ENCODE data around the gene HEPN1. TPM values are rescaled to one million over a fixed set of nuclear protein-coding genes. Genes with fewer than 3 reads are reported as not detected.

The HEPN1 gene
- total RNA-seq, 2 experiments from 2014 or later = not detected

- Mint-ChIP-seq H3K27me3 (ENCODE audit: low read depth) (no peaks in the 10 kb centered on the region), H3K36me3 (ENCODE audit: low read depth) (no peaks in the 10 kb centered on the region), H3K4me3 (no peak overlapping the region), H3K9me3 (no peaks in the 10 kb centered on the region), H3K27ac (no peak overlapping the region), H3K4me1 (ENCODE audit: low read depth) (peaks cover 22% of the 10 kb centered on the region)
- CTCF ChIA-PET = interaction anchor here (0.6 to 2.0 kb wide), 7 partner anchors 11 to 223 kb away, joined by 3 to 8 read pairs (median 4); no protein-coding TSS in a partner anchor
- no peak for DNase-seq
- intact Hi-C loops (cut with micrococcal nuclease) = loop anchor here (1.0 to 2.0 kb wide), 3 partner anchors 34 to 119 kb away; partner anchors contain the start of genes CCDC15 and MSANTD2
These were observed 848 bp downstream of the HEPN1 start for GRCh38 chr11:124919898-124920297.

- CTCF ChIA-PET = interaction anchor here (0.6 to 2.0 kb wide), 7 partner anchors 12 to 222 kb away, joined by 3 to 8 read pairs (median 4); no protein-coding TSS in a partner anchor
- Mint-ChIP-seq H3K4me3 (no peak overlapping the region), H3K27ac (no peak overlapping the region), H3K4me1 (ENCODE audit: low read depth) (peaks cover 22% of the 10 kb centered on the region), H3K9me3 (no peaks in the 10 kb centered on the region), H3K36me3 (ENCODE audit: low read depth) (no peaks in the 10 kb centered on the region), H3K27me3 (ENCODE audit: low read depth) (no peaks in the 10 kb centered on the region)
- intact Hi-C loops (cut with micrococcal nuclease) = loop anchor here (1.0 to 2.0 kb wide), 3 partner anchors 34 to 120 kb away; partner anchors contain the start of genes CCDC15 and MSANTD2
- no peak for DNase-seq
These were observed 1.3 kb downstream of the HEPN1 start for GRCh38 chr11:124920356-124920755.

GRCh38 chr11:124920870-124921609 lies 2.0 kb downstream of the HEPN1 start:
- peak overlapping the region; percentile 55 for H3K4me3 Mint-ChIP-seq
- H3K9me3 Mint-ChIP-seq = no peaks in the 10 kb centered on the region
- CTCF ChIA-PET = interaction anchor here (0.9 to 2.0 kb wide), 4 partner anchors 13 to 221 kb away, joined by 4 to 8 read pairs (median 4); no protein-coding TSS in a partner anchor
- no peak overlapping the region for H3K27ac Mint-ChIP-seq
- DNase-seq = peak; percentile 83
- intact Hi-C loops (cut with micrococcal nuclease) = loop anchor here (1.0 to 2.0 kb wide), 3 partner anchors 33 to 120 kb away; partner anchors contain the start of genes CCDC15 and MSANTD2
- H3K4me1 Mint-ChIP-seq (ENCODE audit: low read depth) = peaks cover 22% of the 10 kb centered on the region
- H3K27me3 Mint-ChIP-seq (ENCODE audit: low read depth) = no peaks in the 10 kb centered on the region
- no peaks in the 10 kb centered on the region for H3K36me3 Mint-ChIP-seq (ENCODE audit: low read depth)

- Mint-ChIP-seq H3K27me3 (ENCODE audit: low read depth) (no peaks in the 10 kb centered on the region), H3K4me1 (ENCODE audit: low read depth) (peaks cover 22% of the 10 kb centered on the region), H3K27ac (no peak overlapping the region), H3K4me3 (no peak overlapping the region), H3K36me3 (ENCODE audit: low read depth) (no peaks in the 10 kb centered on the region), H3K9me3 (no peaks in the 10 kb centered on the region)
- peak; percentile 12 for DNase-seq
- CTCF ChIA-PET = interaction anchor here (1.4 kb wide), 1 partner anchor 13 kb away, joined by 4 read pairs; the partner anchor contains the start of gene HEPACAM
- intact Hi-C loops (cut with micrococcal nuclease) = no loop called here
These were observed 3.8 kb downstream of the HEPN1 start for GRCh38 chr11:124922831-124923230.

- CTCF ChIA-PET = interaction anchor here (1.4 to 1.7 kb wide), 2 partner anchors 13 to 30 kb away, joined by 4 read pairs; partner anchors contain the start of genes CCDC15 and HEPACAM
- H3K4me3 Mint-ChIP-seq = no peak overlapping the region
- intact Hi-C loops (cut with micrococcal nuclease) = no loop called here
- no peaks in the 10 kb centered on the region for H3K27me3 Mint-ChIP-seq (ENCODE audit: low read depth)
- no peaks in the 10 kb centered on the region for H3K9me3 Mint-ChIP-seq
- peaks cover 22% of the 10 kb centered on the region for H3K4me1 Mint-ChIP-seq (ENCODE audit: low read depth)
- H3K36me3 Mint-ChIP-seq (ENCODE audit: low read depth) = no peaks in the 10 kb centered on the region
- DNase-seq = peak; percentile 49
- no peak overlapping the region for H3K27ac Mint-ChIP-seq
These were observed 4.2 kb downstream of the HEPN1 start for GRCh38 chr11:124923296-124923695.

- CTCF ChIA-PET = no interaction called here
- H3K9me3 Mint-ChIP-seq = no peaks in the 10 kb centered on the region
- H3K27ac Mint-ChIP-seq = no peak overlapping the region
- H3K27me3 Mint-ChIP-seq (ENCODE audit: low read depth) = no peaks in the 10 kb centered on the region
- intact Hi-C loops (cut with micrococcal nuclease) = no loop called here
- H3K4me3 Mint-ChIP-seq = no peak overlapping the region
- peaks cover 7% of the 10 kb centered on the region for H3K4me1 Mint-ChIP-seq (ENCODE audit: low read depth)
- no peak for DNase-seq
- no peaks in the 10 kb centered on the region for H3K36me3 Mint-ChIP-seq (ENCODE audit: low read depth)
These were observed 10.1 kb downstream of the HEPN1 start for GRCh38 chr11:124928942-124929665.

GRCh38 chr11:124930799-124931198 lies 11.7 kb downstream of the HEPN1 start:
- no peak overlapping the region for H3K27ac Mint-ChIP-seq

GRCh38 chr11:124934862-124935547 lies 16.0 kb downstream of the HEPN1 start:
- peaks cover 6% of the 10 kb centered on the region for H3K4me1 Mint-ChIP-seq (ENCODE audit: low read depth)
- H3K4me3 Mint-ChIP-seq = no peak overlapping the region
- intact Hi-C loops (cut with micrococcal nuclease) = no loop called here
- no peaks in the 10 kb centered on the region for H3K27me3 Mint-ChIP-seq (ENCODE audit: low read depth)
- H3K27ac Mint-ChIP-seq = no peak overlapping the region
- H3K9me3 Mint-ChIP-seq = no peaks in the 10 kb centered on the region
- CTCF ChIA-PET = interaction anchor here (1.3 kb wide), 1 partner anchor 11 kb away, joined by 4 read pairs; no protein-coding TSS in a partner anchor
- no peak for DNase-seq
- no peaks in the 10 kb centered on the region for H3K36me3 Mint-ChIP-seq (ENCODE audit: low read depth)

More at GRCh38 chr11:124930799-124931198, 11.7 kb downstream of the HEPN1 start:
- no peak for DNase-seq
- Mint-ChIP-seq H3K4me3 (no peak overlapping the region), H3K9me3 (no peaks in the 10 kb centered on the region), H3K27me3 (ENCODE audit: low read depth) (no peaks in the 10 kb centered on the region), H3K4me1 (ENCODE audit: low read depth) (peaks cover 6% of the 10 kb centered on the region), H3K36me3 (ENCODE audit: low read depth) (no peaks in the 10 kb centered on the region)
- CTCF ChIA-PET = interaction anchor here (0.6 kb wide), 1 partner anchor 167 kb away, joined by 4 read pairs; no protein-coding TSS in a partner anchor
- intact Hi-C loops (cut with micrococcal nuclease) = no loop called here

- Mint-ChIP-seq H3K4me3 (no peak within 1 kb of the TSS), H3K27me3 (ENCODE audit: low read depth) (no peaks in the 10 kb centered on the region), H3K4me1 (ENCODE audit: low read depth) (peaks cover 1% of the 10 kb centered on the region), H3K36me3 (ENCODE audit: low read depth) (no peaks in the 10 kb centered on the region), H3K9me3 (no peaks in the 10 kb centered on the region), H3K27ac (no peak within 1 kb of the TSS)
- DNase-seq = no peak
- CTCF ChIA-PET = interaction anchor here (0.8 to 1.3 kb wide), 2 partner anchors 12 to 19 kb away, joined by 4 read pairs; no protein-coding TSS in a partner anchor
- intact Hi-C loops (cut with micrococcal nuclease) = no loop called here
These were observed 16.8 kb downstream of the HEPN1 start, which contains the start of gene HEPACAM for GRCh38 chr11:124935548-124936514. HEPACAM (minus strand) TSS chr11:124936047; CDS start chr11:124936006, 41 bp downstream.

GRCh38 chr11:124937336-124937935 lies 18.4 kb downstream of the HEPN1 start:
- Mint-ChIP-seq H3K4me3 (no peak overlapping the region), H3K27ac (no peak overlapping the region), H3K27me3 (ENCODE audit: low read depth) (no peaks in the 10 kb centered on the region), H3K36me3 (ENCODE audit: low read depth) (no peaks in the 10 kb centered on the region), H3K4me1 (ENCODE audit: low read depth) (peaks cover under 1% of the 10 kb centered on the region), H3K9me3 (no peaks in the 10 kb centered on the region)
- no peak for DNase-seq
- CTCF ChIA-PET = interaction anchor here (0.5 kb wide), 1 partner anchor 576 kb away, joined by 5 read pairs; no protein-coding TSS in a partner anchor
- intact Hi-C loops (cut with micrococcal nuclease) = no loop called here
